Limb (tissue), 2 donors: ENCODE data around the gene TRIM7.
A peak's percentile ranks its signal among the peaks of the same experiment; 100 is the strongest.

ENCODE experiments used
- DNase-seq, 2 donors: peaks; one replicate each; pipeline ENCODE4 v3.0.0-alpha.2; 2016; ENCODE audit errors: extremely low spot score in 2 of 2

TRIM7 gene

DNA sequence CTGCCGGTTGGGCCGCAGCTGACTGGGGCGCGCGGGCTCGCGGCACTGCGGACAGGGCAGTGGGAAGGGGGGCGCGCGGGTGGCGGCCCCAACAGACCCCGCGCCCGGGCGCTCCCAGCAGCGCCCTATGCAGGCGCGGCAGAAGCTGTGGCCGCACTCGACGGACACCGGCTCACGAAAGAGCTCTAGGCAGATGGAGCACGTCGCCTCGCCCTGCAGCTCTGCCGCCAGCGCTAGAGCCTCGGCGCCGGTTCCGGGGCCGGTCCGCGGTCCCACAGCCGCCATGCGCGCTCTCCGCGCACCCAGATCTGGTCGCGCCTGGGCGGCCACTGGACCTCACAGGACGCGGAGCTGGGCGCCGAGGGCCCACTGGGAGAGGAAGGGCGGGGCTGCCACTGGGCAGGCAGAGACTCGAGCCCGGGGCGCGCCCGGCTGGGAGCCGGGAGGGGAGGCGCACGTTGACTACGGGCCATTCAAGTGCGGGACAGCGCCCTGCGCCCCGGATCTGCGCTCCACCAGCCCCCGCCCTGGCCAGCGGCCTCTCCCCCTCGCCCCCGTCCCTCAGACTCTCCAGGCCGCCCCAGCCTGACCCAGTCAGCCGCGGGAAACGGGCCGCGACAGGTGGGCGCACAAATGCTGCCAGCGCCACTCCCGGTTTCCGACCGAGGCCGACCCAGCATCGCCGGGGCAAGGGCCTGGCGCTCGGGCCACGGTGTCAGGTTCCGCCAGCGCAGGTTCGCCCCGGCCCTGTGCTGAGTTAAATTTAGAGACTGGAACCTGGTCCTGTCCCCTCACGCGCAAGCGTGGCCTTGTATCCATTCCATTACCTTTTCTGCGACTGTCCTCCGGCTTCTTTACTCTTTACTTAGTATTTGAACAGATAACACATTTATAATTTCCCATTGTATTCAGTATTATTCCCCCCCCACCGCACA lies at the start of gene TRIM7:
TSS of gene TRIM7 (minus strand) at position 371 of the 935 bp plus-strand sequence. CDS start at position 285, 86 bp downstream.
- peak in 1 of 2 donors; percentile 55 for DNase-seq

DNA sequence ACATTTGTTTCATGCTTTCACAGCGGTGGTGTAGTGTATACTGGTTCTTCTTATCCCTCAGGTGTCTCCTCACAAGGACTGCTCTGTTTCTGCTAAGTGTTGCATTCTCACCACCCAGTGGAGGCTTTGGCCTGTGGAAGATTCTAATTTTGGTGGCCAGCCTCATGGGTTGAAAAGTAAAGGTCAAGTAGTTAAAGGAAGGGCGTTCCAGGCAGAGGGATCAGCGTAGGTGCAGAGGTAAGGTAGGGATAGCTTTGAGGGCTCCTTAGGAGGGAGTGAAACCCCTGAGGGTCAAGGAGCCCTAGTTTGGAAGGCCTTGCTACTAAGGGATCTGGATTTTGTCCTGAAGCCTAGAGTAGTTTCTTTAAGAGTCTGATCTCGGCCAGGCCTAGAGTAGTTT lies 43.3 kb upstream of the TRIM7 start:
- DNase-seq: no peak

DNA sequence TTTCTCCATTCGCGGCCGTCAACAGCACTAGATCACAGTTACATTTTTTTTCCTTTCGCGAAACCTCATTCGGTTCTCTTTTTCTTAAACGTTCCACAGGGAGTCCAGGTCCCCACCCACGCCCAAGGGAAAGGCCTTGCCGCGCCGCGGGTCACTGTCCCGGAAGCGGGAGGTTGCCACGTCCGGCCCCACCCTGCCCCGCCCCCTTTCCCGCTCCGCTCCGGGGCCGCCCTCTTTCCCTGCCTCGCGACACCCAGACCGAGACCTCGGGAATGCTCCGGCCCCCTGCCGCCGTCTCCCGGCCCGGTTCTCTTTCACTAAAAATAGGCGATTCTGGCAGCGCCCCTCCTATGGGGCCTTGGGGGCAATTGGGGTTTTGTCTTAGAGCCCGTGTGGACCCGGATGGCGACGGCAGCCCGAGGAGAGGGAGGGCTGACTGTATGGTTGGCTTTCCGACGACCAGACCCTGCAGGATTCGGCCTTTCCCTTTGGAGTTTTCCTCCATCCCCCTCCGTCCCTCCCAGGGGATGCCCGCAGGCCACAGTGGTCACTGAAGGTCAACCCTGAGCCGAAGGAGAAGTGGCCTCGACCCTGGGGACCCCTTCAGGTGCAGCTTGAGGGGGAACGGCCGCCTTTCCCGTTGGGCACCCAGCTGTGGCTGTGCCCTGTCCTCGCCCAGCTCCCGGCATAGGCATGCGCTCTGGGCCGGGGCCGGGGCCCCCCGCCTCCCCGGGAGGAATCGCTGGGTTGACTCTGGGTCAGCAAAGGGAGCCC lies 41.5 kb upstream of the TRIM7 start:
- peak; percentile 85 to 93 for DNase-seq

DNA sequence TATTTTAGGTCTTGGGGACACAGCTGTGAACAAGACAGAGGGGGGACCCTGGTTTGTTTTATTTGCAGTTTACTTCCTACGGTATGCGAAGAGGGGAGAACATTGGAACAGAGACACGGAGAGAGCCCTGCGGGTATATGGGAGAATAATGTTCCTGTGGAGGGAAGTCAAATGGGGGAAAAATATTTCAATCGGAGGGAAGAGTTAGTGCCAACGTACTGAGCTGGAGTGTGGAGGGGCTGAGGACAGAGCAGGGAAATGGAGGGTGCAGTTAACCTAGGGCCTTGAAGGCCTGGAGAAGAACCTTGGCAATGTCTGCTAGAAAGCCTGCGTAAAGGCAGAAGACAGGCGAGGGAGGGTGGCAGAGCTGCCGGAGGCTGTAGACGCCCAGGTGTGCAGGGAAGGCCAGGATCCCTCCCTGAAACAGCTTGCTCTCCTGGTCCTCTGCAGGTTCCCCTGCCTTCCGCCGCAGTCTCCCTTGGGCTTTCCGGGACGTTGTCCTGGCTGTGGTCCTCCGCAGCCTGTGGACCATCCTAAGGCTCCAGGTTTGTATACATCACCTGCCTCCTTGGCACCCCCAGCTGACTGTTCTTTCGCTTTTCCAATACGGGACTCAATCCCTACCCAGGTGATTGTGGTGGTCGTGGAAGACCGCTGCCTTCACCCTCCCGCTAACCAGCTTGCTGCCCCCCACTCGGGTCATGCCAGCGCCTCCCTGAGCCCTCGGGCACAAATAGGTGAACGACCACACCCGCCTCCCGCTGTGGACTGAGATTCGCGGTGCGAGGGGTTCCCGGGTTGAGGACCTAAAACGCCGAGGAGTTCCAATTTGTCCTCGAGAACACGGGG lies 40.7 kb upstream of the TRIM7 start:
- DNase-seq: no peak

DNA sequence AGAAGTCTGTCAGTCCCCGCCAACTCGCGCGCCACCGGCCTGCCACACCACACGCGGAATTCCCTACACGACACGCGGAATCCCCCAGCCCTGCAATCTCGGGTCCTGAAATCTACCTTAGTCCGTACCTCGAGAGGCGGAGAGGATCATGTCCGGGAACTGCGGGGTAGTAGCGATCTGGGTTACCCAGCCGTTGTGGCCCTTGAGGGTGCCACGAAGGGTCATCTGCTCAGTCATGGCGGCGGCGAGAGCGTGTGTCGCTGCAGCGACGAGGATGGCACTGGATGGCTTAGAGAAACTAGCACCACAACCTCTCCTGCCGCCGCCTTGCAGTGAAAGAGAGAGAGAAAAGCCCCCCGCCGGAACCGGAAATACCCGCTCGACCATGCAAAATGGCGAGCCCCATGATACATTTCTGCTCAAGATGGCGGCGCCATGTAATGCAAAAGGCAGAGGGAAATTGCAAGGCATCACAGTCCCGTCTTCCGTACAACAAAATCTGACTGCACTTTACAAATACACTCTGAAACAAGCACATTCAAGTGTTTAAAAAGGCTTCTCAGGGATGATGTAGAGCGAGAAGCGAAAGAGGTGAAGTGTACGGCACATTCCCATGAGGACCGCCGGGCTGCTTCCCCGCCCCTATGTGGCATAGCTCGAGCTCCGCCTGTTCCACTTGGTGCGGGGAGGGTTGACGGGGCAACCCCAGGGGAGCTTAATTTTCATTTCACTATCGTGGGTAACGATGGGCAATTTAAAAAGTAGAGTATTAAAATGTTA lies 38.8 kb upstream of the TRIM7 start, which contains the start of gene RACK1:
TSS of gene RACK1 (minus strand) at position 343 of the 780 bp plus-strand sequence. CDS start at position 237, 106 bp downstream.
- DNase-seq: peak; percentile 92 to 93

DNA sequence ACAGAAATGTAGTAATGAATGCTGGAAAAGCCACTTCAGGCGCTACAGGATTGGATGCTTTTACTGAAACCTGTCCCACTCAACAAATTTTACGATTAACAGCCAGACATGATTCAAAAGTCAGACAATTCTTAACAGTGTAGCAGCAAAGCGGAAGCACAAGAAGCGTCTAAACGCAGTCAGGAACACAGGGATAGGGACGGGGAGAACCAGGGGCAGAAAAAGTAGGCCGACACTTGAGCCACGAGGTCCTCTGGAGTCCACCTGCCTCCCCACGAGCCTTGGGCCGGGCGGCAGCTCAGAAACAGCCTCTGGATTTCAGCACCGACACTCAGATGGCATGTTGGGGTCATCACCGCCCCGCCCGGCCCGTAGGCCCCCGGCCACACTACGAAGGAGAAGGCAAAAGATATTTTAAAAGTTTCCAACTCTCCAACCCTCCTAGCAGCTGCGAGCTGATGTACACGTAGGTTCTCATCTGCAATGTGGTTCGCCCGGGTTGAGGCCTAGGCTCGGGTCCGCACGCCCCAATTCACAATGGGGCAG lies 38.1 kb upstream of the TRIM7 start:
- DNase-seq: peak in 1 of 2 donors; percentile 54

DNA sequence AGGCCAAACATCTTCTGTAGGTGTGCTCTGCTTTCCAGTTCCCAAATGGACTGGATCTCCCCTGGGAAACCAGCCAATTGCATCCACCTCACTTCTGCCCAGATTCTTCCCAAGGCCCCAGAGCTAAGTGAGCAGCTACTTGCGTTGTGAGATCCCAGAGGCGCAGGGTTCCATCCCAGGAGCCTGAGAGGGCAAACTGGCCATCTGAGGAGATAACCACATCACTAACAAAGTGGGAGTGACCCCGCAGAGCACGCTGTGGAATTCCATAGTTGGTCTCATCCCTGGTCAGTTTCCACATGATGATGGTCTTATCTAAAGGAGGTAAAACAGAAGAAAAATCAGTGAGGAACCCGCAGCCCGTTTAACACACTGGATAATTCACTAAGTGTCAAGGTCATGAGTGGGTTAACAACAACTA lies 37.0 kb upstream of the TRIM7 start:
- no peak for DNase-seq

DNA sequence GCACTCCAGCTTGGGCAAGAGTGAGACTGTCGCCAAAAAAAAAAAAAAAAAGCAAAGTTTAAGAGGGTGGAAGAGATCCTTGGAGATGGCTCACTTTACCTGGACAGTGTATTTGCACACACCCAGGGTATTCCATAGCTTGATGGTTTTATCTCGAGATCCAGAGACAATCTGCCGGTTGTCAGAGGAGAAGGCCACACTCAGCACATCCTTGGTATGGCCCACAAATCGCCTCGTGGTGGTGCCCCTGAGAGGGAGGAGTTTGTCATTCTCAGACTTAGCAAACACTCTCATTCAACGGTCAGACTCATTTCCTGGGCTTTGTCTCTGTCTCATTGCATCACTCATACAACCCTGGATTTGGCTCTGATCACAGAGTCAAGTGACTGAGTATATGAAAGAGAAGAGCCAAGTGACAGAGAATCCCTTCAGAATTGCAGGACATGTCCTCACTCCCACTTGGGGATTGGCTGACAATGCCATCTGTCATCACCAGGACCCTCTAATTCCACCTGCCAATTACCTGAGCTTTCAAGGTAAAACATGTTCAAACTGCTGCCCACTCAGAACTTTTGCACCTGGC lies 36.5 kb upstream of the TRIM7 start:
- no peak for DNase-seq

DNA sequence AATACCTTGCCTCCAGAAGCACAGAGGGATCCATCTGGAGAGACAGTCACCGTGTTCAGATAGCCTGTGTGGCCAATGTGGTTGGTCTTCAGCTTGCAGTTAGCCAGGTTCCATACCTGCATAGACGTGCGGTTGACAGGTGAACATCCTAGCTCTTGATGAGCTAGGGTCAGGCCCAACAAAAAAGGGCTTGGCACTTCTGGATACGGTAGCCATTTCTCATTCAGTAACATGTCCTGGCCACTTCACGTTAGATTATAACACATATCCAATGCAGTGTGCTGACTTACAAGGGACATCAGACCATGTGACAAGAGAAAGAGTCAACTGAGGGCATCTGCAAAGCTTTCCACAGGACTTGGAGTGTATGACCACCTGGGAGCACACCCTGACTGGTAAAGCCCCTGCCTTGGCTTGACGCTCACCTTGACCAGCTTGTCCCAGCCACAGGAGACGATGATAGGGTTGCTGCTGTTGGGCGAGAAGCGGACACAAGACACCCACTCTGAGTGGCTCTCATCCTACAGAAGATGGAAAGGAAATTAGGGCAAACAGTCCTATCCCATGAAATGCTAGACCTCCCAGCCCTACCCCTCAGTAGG lies 34.2 kb upstream of the TRIM7 start:
- no peak for DNase-seq

DNA sequence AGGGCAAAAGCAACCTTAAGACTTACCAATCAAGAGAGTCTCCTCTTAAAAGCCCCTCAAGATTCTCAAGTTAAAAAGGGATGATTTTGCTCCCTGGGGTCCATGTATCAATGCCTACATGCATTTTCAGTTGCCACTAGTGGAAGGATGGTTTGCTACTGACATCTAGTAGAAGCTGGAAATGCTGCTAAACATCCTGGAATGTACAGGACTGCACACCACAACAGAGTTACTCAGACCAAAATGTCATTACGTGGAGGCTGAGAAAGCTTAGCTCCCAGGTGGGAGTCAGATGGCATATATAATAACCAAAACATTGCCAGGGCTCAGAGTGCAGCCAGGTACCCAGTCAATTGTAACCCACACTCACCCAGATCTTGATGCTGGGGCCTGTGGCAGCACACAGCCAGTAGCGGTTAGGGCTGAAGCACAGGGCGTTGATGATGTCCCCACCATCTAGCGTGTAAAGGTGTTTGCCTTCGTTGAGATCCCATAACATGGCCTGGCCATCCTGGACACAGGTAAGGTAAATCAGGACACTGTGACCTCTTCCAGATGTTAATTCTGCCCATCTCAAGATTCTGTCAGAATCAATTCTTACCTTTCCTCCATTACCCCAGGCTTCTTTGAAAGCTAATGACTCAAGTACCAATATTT lies 32.9 kb upstream of the TRIM7 start:
- no peak for DNase-seq

DNA sequence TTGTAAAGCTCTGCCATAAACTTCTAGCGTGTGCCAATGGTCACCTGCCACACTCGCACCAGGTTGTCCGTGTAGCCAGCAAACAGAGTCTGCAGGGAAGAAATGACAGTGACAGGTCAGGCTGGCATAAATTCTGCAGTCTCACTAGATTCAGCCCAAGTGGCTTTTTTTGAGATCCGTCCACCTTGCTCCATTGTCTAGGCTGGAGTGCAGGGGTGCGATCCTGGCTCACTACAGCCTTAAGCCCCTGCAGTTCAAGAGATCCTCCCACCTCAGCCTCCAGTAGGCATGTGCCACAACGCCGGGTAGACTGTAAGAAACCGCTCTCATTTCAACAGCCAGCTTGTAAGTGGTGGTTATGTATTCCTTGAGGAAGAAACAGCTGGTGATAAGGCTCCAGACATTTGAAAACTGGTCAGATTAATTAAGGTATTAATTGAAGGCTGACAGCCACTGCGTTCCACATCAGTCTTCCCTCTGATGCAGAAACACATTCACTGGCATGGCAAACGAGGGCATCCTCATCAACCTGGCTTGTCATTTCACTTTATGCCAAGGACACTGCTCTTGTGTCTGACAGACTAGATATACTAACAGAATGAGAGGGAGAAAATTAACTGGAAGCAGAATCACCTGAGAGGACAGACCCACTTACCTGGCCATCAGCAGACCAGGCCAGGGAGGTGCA lies 32.1 kb upstream of the TRIM7 start:
- no peak for DNase-seq

DNA sequence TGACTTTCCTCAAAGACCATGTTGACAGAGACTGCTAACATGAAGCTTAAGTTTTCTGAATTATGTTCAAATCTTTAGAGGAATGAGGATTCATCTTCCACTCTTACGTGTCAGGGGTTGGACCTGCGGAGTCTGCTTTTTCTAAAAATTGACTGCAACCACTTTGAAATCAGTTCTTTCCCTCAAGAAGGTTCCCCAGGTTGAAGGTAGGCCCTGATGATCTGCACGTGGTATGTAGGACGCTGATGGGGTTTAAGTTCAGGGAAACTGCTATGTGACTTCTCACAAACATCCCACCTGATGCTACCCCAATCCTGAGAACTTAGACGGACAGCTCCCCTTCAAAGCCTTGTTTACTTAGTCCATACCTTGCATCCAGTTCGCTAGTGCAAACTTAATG lies 31.5 kb upstream of the TRIM7 start:
- DNase-seq: no peak

DNA sequence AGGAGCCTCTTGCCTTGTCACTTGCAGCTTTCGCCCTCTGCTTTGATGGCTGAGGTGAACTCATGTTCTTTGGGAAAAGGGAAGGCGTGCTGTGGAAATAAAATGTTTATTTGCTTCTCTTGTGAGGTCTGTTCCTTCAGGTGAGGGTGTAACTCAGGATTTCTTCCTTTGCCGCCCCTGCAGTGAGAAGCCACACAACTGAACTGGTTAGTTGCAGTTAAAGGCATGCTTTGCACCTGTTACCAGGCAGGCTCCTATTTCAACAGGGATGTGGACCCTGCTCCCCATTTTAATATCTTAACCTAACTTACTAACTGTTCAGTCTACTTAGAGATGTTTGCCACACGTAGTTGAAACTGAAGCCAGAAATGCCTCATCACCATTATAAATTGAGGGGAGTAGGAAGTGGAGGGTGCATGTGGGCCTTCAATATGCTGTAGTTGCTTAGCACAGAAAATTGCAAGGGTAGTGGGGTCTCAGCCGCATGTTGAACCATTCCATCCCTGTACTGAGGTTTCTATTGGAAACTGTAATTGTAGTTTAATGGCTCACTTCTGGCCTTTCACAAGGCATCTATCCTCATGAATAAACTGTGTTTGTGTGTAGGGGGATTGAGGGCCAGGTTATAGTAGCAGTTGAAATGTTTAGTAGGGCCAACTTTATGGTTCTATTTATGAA lies 30.8 kb upstream of the TRIM7 start:
- DNase-seq: no peak

DNA sequence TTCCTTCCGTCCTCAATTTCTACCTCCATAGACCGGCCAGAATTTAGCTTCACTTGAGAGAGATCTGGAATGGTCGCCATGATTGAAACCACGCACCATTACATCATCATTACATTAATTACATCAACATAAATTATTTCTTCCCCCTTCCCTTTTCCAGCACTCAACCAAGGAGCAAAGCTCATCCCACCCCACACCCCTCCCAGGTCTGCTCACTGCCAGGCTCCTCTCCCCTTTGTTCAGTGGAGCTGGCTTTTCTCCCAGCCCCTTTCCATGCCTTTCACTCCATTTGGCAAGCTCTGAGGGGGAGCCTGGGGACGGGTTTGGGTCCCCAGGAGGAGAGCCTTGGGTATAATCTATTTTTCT lies 30.3 kb upstream of the TRIM7 start:
- no peak for DNase-seq

DNA sequence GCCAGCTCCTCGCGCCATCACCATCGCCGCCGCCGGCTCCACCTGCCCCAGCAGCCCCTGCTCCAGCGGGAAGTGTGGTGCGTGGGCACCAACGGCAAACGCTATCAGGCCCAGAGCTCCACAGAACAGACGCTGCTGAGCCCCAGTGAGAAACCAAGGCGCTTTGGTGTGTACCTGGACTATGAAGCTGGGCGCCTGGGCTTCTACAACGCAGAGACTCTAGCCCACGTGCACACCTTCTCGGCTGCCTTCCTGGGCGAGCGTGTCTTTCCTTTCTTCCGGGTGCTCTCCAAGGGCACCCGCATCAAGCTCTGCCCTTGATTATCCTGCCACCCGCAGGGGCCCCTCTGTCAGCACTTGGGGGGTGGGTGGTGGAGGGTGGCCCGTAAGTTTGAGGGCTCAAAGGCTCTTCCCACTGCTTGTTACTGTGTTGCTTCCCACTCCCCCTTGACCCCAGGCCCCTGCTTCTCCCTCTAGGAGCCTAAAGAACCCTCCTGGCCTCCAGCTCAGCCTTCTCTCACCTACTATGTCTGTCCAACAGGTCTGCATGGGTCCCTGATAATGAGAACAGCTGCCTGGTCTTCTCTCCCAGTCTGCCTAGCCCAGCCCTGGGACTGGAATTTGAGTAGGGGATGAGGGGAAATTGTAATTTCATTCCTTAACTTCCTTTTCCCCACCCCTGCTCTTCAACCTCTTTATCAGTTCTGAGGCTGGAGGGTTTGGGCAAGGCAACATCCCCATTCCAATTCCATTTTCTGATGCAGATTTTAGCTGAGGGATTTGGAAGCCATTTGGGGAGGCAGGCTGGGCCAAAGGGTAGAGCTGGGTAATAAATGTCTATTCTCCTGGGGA lies 29.7 kb upstream of the TRIM7 start:
- DNase-seq: no peak

DNA sequence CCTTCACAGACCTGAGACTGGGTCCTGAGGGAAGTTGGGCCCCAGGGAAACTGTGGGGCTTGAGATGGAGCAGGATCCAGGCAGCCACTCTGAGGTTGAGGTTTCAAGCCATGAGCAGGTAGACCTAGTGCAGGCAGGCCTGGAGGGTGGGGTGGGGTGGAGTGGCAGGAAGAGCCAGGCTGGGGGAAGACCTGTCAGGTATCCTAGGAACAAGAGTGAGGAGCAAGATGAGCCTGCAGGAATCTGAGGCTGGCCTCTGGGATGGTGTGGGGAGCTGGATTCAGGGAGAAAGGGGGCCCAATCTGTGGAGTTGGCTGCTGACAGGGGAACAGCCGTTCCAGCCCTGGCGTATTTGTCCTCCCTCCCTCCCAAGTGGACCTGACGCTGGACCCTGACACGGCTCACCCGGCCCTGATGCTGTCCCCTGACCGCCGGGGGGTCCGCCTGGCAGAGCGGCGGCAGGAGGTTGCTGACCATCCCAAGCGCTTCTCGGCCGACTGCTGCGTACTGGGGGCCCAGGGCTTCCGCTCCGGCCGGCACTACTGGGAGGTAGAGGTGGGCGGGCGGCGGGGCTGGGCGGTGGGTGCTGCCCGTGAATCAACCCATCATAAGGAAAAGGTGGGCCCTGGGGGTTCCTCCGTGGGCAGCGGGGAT lies 28.9 kb upstream of the TRIM7 start:
- no peak for DNase-seq
